HG03575 (cell line): Measurements from ENCODE around the gene UBE2D2.

Experiments used
- ATAC-seq: cut with Tn5 transposase; IDR thresholded peaks from one replicate; pipeline ENCODE4 v1.9.1; 2021; ENCODE audit not compliant: unreplicated experiment, insufficient number of reproducible peaks, low FRiP score; ENCODE audit errors: extremely low read depth

The UBE2D2 gene

DNA sequence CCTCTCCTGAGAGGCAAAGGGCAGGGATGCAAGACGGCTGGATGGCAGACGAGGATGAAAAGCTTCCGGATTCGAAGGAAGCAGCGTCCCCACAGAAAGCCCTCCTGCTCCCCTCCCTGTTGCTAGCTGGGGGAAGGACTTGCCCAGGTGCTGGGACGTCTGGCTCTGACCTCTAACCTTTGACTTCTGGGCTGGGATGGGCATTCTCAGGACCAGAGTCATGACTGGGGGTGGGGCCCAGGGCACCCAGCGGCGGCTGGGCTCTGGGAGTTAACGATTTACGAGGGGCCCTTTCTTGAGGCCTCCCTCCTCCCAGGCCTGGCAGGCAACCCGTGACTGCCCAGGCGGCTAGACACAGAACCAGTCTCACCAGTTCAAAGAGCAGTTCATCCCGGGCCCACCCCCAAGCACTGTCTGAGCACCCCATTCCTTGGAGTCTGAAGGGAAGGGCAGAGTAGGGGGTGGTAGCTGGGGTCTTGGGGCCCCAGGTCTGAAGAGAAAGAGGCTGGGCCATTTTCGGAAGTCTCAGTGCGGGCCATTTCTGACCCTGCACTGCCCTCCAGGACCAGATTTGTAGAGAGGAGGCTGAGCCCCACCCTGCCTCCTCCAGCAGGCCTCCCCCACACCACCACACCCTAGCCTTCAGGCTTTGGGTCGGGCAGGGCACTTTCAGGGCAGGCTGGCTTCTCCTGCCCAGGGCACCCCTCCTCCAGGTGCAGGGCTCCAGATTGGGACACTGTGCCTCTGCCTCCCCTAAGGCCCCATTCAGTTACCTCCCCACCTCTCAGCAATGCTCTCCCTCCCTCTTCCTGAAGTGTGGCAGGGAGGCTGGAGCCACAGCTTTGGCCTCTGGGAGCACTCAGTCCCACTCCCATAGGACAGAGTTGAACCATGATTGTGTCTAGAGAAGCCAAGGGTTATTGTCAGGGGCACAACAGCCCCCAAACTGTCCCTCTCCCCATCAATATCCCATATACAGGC, 82.0 kb downstream of the UBE2D2 start:
- ATAC-seq: no peak

DNA sequence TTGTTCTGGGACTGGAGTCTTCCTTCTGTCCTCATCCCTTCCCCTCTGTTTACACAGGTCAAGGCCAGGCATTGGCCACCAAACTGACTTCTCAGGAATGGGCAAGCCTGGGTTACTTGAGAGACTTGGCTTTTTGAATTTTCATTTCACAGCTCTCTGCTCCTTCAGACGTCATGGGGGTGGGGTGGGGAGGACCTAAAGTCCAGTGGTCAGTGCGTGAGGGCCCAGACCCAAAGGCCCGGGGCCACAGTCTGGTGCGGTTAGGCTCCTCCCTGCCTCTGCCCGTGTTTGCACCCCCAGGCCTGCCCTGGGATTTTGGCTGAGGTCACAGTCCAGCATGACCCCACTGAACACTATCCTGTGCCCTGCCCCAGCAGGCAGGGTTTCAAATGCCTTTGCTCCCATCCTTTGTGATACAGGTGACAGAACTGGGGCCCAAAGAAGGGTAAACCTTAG, 82.9 kb downstream of the UBE2D2 start:
- ATAC-seq: no peak

- ATAC-seq: no peak
Observed at GRCh38 chr5:139644646-139645429, 83.7 kb downstream of the UBE2D2 start.

- no peak for ATAC-seq
Observed at GRCh38 chr5:139645430-139645871, 84.3 kb downstream of the UBE2D2 start.

DNA sequence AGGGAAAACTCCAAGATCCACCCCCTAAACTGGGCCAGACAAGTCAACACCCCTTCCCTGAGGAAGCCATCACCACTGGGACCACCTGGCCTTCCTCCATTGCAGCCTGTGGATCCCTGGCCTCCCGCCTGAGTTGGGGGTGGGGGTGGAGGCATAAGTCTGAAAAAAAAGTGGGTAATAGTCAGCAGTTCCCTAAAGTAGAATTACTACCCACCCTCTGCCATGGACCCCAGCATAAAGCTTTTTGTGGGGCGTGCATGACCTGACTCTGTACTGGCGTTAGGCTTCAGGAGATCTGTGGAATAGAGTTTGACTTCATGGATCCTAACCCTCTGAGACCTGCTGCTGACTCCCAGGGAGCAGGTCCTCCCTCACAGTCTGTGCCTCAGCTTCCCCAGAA, 85.0 kb downstream of the UBE2D2 start:
- no peak for ATAC-seq

- ATAC-seq: no peak
Observed at GRCh38 chr5:139646912-139647505, 85.9 kb downstream of the UBE2D2 start.

- ATAC-seq: no peak
Observed at GRCh38 chr5:139647506-139648204, 86.5 kb downstream of the UBE2D2 start.

- ATAC-seq: no peak
Observed at GRCh38 chr5:139648205-139649081, 87.3 kb downstream of the UBE2D2 start, which contains the start of gene CXXC5. Gene CXXC5 (plus strand): TSS chr5:139648349. CDS start chr5:139680524, 32,175 bp downstream.

GRCh38 chr5:139649082-139649991, 88.2 kb downstream of the UBE2D2 start:
- ATAC-seq: no peak

GRCh38 chr5:139650031-139650688, 89.0 kb downstream of the UBE2D2 start:
- ATAC-seq: no peak

DNA sequence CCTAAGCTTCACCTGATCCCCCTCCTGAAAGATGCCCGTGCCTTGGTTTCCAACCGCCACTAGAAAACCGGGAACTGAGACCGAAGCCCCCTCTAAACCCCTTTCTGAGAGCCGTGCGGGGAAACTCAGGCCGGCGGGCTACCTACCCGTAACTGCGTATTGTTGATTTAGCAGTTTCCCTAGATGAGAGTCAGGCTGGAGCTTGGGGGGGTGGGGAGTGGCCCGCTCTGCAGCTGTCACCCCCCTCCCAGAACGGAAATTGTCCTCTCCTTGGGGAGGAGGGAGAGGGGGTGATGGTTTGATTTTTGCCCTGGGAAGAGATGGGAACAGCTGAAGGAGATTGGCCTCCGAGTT, 89.5 kb downstream of the UBE2D2 start:
- no peak for ATAC-seq

GRCh38 chr5:139651043-139651834, 90.1 kb downstream of the UBE2D2 start:
- ATAC-seq: no peak

DNA sequence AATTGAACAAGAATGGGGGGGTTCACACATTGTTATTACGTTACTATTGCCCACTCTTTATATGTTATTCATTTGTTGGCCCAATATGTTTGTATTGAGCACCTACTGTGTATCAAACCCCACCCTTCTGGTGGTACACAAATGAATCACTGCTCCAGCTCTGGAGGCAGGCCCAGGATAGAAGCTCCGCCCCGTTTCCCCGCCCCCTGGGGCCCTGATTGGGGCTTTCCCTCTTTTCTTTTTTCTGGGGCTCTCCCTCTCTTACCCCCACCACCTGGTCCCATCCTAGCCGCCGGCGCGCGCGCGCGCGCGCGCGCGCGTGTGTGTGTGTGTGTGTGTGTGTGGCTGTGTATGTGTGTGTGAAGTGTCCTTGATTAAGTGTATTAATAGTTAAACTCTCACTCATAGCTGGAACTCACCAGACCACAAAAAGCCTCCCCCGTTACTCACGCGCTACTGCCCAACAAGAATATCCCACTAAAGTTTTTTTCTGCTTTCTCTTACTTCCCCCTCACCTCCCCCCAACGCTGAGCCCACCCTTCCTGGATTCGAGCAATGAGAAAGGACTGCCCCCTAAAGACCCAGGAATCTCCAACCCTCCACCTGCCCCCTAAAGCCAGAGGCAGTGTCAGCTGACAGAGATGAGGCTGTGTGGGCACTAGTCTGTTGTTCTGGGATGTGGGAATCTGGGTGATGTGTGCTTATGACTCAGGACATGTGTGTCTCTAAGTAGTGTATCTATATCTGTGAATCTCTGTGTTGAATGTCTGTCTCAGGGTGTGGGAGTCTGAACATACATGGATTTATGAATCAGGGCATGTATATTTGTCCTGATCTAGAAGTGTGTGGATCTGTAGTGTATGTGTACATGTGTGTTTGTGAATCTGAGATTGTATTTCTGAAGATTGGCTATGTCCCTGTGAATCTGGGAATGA, 91.0 kb downstream of the UBE2D2 start:
- ATAC-seq: no peak

GRCh38 chr5:139652788-139653241, 91.7 kb downstream of the UBE2D2 start:
- ATAC-seq: no peak

GRCh38 chr5:139653616-139654015, 92.5 kb downstream of the UBE2D2 start:
- no peak for ATAC-seq
